Thymus (tissue), 11 donors: ENCODE results near the gene H6PD. TPM values are rescaled to one million over a fixed set of nuclear protein-coding genes. Genes with fewer than 3 reads are reported as not detected.

Source experiments
- DNase-seq, 9 donors: peaks; one replicate each; pipeline ENCODE4 v3.0.0-alpha.2; 2013; ENCODE audit warnings: low spot score in 9 of 9, low read depth in 6 of 9, missing footprints in 1 of 9
- H3K27ac ChIP-seq, 2 donors: one replicate each; pipeline ENCODE4 v1.5.1; 2013; ENCODE audit warnings: control low read depth in 1 of 2, low read depth in 1 of 2, low read length in 1 of 2, mild to moderate bottlenecking in 1 of 2, moderate library complexity in 1 of 2
- H3K27me3 ChIP-seq, 2 donors: one replicate each; pipeline ENCODE4 v1.5.1; 2013; ENCODE audit warnings: low read length in 1 of 2; ENCODE audit not compliant: control insufficient read depth in 2 of 2, insufficient read depth in 1 of 2
- H3K36me3 ChIP-seq, 2 donors: one replicate each; pipeline ENCODE4 v1.5.1; 2013; ENCODE audit warnings: low read length in 1 of 2, mild to moderate bottlenecking in 1 of 2, moderate library complexity in 1 of 2; ENCODE audit not compliant: control insufficient read depth in 2 of 2, insufficient read depth in 2 of 2
- H3K4me1 ChIP-seq, 2 donors: one replicate each; pipeline ENCODE4 v1.5.1; 2013; ENCODE audit warnings: low read length in 2 of 2; ENCODE audit not compliant: control insufficient read depth in 2 of 2, insufficient read depth in 2 of 2
- H3K4me3 ChIP-seq, 2 donors: one replicate each; pipeline ENCODE4 v1.5.1; 2013; ENCODE audit warnings: low read length in 2 of 2, control low read depth in 1 of 2, mild to moderate bottlenecking in 1 of 2
- H3K9me3 ChIP-seq, 2 donors: one replicate each; pipeline ENCODE4 v1.5.1; 2013; ENCODE audit warnings: low read length in 1 of 2, mild to moderate bottlenecking in 1 of 2; ENCODE audit not compliant: control insufficient read depth in 2 of 2, insufficient read depth in 1 of 2
- WGBS: extraction: QIAGEN DNeasy Blood & Tissue Kit; methylation state at CpG from one replicate; pipeline ENCODE4 v1.1.7; 2013; 5-methylcytosine and 5-hydroxymethylcytosine counted together
- polyA plus RNA-seq: library from polyadenylated mRNA; stranded (reverse); fragments of 200-250 nt; gene quantifications from one replicate; pipeline ENCODE4 v1.2.3, GENCODE V29; 2013
- total RNA-seq: library from RNA; stranded (reverse); fragments of 120-200 nt; gene quantifications from one replicate; pipeline ENCODE4 v1.2.4, GENCODE V29; 2013
- donor health status: healthy.

The H6PD gene
- total and polyA plus RNA-seq, 2 donors = 8.8 to 18.6 TPM

DNA sequence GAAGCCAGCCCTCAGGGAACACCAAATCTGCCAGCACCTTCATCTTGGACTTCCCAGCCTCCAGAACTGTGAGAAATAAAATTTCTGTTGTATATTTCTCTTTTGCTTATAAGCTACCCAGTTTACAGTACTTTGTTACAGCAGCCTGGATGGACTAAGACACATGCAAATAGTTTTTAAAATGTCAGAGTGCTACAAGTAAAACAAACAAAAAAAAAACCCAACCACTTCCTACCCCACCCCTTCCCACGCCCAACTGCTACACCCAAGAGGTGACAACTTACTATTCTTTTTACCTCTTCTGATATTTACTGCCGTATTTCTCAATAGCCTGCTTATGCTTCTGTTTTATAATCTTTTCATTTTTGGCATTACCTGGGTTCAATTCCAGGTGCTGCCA, 49.5 kb downstream of the H6PD start:
- Histone ChIP-seq H3K4me3 (no peak overlapping the region), H3K4me1 (peaks cover 33 to 46% of the 10 kb centered on the region in 2 donors), H3K27ac (peak overlapping the region in 1 of 2 donors; percentile 22), H3K9me3 (peaks cover 1 to 36% of the 10 kb centered on the region in 2 donors), H3K36me3 (no peaks in the 10 kb centered on the region), H3K27me3 (peaks cover 0 to 3% of the 10 kb centered on the region in 2 donors)
- peak in 1 of 9 donors; percentile 55 for DNase-seq
- WGBS = 31% methylated on average over 2 of the region's 2 CpGs

- Histone ChIP-seq H3K4me3 (no peak overlapping the region), H3K36me3 (no peaks in the 10 kb centered on the region), H3K27me3 (peaks cover 0 to 12% of the 10 kb centered on the region in 2 donors), H3K9me3 (peaks cover 1 to 36% of the 10 kb centered on the region in 2 donors), H3K27ac (no peak overlapping the region), H3K4me1 (peaks cover 13 to 30% of the 10 kb centered on the region in 2 donors)
- no peak for DNase-seq
- 82% methylated on average over 6 of the region's 6 CpGs for WGBS
Observed at GRCh38 chr1:9286556-9286955, 52.0 kb downstream of the H6PD start.

DNA sequence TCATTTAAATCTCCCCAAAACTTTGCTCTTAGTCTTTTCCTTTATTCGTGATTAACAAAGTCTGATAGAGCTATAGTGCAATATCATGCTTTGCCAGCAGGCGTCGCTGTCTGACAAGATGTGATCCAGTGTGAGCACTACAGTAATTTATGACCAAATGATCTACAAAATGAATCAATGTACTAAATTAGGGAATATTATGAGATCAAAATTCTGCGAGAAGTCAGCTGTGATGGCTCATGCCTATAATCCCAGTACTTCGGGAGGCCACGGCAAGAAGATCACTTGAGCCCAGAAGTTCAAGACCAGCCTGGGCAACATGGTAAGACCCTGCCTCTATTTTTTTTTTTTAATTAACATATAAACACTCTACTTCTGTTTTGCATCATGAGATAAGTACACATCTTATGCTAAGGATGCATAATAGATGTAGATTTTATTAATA, 54.5 kb downstream of the H6PD start:
- Histone ChIP-seq H3K4me1 (peaks cover 9 to 18% of the 10 kb centered on the region in 2 donors), H3K4me3 (no peak overlapping the region), H3K9me3 (peaks cover 1 to 26% of the 10 kb centered on the region in 2 donors), H3K36me3 (no peaks in the 10 kb centered on the region), H3K27me3 (peaks cover 4 to 22% of the 10 kb centered on the region in 2 donors), H3K27ac (no peak overlapping the region)
- WGBS = 43% methylated on average over 6 of the region's 6 CpGs
- peak in 4 of 9 donors; percentile 68 to 82 (median 72) for DNase-seq

DNA sequence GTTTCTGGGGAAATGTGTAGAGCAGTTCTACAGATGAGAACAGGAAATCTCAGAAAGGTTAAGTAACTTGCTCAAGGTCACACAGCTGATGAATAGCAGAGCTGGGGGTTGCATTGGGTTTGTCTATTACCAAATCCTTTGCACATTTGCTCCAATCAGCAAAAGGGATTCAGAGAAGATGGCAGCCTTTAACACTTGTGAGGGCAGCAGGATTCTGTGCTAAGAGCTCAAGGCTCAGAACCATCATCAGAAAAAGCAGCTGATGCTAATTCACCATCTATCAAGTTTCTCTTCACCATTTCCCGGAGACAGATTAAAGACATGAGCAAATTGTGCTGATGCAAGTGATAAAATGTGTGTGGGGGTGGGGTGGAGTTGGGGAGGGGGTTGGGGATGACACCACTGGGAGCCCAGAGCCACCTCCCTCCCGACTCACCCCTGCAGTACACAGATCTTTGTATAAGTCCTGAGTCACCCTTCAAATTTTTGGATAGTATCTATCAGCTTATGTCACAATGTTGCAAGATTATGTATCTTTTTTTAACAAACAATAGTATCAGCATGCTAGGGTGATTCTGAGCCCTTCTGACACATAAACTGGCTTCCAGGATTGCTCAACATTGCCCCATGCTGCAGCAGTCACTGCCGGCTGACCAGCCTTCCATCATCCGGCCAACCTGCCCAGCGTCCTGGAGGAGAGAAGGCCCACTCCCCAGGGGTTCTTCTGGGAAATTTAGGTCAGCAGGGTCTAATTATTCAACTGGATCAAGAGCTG, 55.3 kb downstream of the H6PD start:
- Histone ChIP-seq H3K27ac (peak overlapping the region in 1 of 2 donors; percentile 70), H3K4me1 (peaks cover 17 to 26% of the 10 kb centered on the region in 2 donors), H3K9me3 (peaks cover 1 to 24% of the 10 kb centered on the region in 2 donors), H3K27me3 (peaks cover 4 to 22% of the 10 kb centered on the region in 2 donors), H3K4me3 (no peak overlapping the region), H3K36me3 (no peaks in the 10 kb centered on the region)
- DNase-seq = peak in 1 of 9 donors; percentile 32
- 78% methylated on average over 5 of the region's 5 CpGs for WGBS

DNA sequence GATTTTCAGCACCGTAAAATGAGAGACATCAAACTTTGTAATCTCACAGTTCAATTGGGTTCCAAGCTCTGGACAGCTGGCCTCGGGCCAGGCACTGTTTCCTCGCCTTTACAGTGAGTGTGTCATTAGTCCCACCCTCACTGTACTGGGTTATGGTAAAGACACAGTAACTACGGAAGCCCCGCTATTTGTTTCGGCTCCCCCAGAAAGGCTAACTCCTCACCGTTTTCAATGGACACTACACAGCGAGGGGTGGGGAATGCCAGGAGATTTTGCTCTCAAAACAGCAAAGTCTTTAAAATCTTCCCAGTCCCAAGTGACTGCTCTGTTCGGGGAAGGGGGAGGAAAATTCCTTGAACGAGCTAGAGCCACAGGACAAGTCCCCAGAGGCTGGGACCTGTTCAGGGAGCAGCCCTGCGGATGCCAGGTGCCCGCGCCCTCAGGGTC, 57.4 kb downstream of the H6PD start:
- Histone ChIP-seq H3K27me3 (peaks cover 4 to 22% of the 10 kb centered on the region in 2 donors), H3K4me1 (peaks cover 22 to 36% of the 10 kb centered on the region in 2 donors), H3K36me3 (no peaks in the 10 kb centered on the region), H3K27ac (peak overlapping the region; percentile 68 to 69), H3K9me3 (peaks cover 1 to 18% of the 10 kb centered on the region in 2 donors), H3K4me3 (peak overlapping the region in 1 of 2 donors; percentile 33)
- WGBS = 61% methylated on average over 13 of the region's 13 CpGs
- no peak for DNase-seq

DNA sequence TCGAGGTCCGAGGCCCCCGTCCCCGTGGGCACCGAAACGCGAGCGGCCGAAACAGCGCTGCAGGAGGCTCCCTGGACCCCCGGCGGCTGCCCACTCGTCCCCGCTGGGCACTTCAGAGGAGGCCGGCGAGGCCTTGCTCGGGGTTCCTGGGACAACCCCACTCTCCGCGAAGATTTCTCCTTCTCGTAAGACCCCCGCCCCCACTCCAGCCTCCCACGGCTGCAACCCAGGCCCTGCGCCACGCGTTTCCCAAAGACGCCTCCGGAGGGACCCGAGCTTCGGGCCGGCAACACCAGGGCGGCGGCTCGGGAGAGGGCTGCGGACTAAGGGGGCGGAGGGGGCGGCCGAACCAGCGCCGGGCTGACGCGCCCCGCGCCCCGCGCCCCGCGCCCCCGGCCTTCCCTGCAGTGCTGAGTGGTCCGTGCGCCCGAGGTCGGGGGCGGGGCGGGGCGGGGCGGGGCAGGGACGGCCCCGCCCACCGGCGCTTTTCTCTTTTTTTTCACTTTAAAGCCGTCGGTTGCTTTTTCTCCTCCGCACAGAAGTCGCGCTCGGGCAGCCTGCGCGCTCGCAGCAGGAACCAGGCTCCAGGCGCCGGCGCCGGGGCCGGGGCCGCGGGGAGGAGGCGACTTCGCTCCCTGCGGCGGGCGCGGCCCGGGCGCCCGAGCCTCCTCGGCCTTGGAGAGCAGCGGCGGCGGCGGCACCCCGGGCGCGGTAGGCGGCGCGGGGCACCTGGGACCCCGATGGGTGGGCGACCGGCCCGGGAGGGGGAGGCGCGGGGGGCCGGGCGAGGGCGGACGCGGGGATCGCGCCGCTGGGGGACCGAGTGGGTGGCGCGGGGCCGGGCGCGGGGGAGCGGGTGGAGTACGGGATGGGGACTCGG, 58.0 kb downstream of the H6PD start, which contains the start of gene SPSB1:
Gene SPSB1 (plus strand): TSS at position 534 of the 880 bp plus-strand sequence. CDS start 62,998 bp downstream, outside the sequence.
- no peaks in the 10 kb centered on the region for H3K36me3 ChIP-seq
- H3K9me3 ChIP-seq = peaks cover 1 to 11% of the 10 kb centered on the region in 2 donors
- peak within 1 kb of the TSS; percentile 68 to 84 for H3K27ac ChIP-seq
- DNase-seq = peak in 6 of 9 donors; percentile 65 to 90 (median 74)
- 6% methylated on average over 118 of the region's 119 CpGs for WGBS
- peaks cover 22 to 36% of the 10 kb centered on the region in 2 donors for H3K4me1 ChIP-seq
- H3K4me3 ChIP-seq = peak within 1 kb of the TSS; percentile 63 to 89
- H3K27me3 ChIP-seq = peaks cover 4 to 22% of the 10 kb centered on the region in 2 donors

GRCh38 chr1:9293241-9293532, 58.6 kb downstream of the H6PD start:
- WGBS = under 1% methylated on average over 43 of the region's 43 CpGs

GRCh38 chr1:9293533-9294404, 59.2 kb downstream of the H6PD start:
- peaks cover 4 to 22% of the 10 kb centered on the region in 2 donors for H3K27me3 ChIP-seq
- peaks cover 0 to 4% of the 10 kb centered on the region in 2 donors for H3K9me3 ChIP-seq
- DNase-seq = peak in 1 of 9 donors; percentile 64
- H3K4me3 ChIP-seq = peak overlapping the region; percentile 63 to 89
- peak overlapping the region in 1 of 2 donors; percentile 84 for H3K27ac ChIP-seq
- H3K4me1 ChIP-seq = peaks cover 22 to 36% of the 10 kb centered on the region in 2 donors
- H3K36me3 ChIP-seq = no peaks in the 10 kb centered on the region
- WGBS = 9% methylated on average over 41 of the region's 41 CpGs

More at GRCh38 chr1:9293241-9293532, 58.6 kb downstream of the H6PD start:
- H3K36me3 ChIP-seq = no peaks in the 10 kb centered on the region
- peaks cover 4 to 22% of the 10 kb centered on the region in 2 donors for H3K27me3 ChIP-seq
- DNase-seq = no peak
- H3K27ac ChIP-seq = peak overlapping the region in 1 of 2 donors; percentile 84
- H3K9me3 ChIP-seq = peaks cover under 1 to 5% of the 10 kb centered on the region in 2 donors
- H3K4me1 ChIP-seq = peaks cover 22 to 36% of the 10 kb centered on the region in 2 donors
- H3K4me3 ChIP-seq = peak overlapping the region; percentile 63 to 89
